Measurements from ENCODE around the gene TALDO1. TPM values are rescaled to one million over a fixed set of nuclear protein-coding genes. Genes with fewer than 3 reads are reported as not detected.

The TALDO1 gene
- total RNA-seq, 1 experiment from 2014 or later: 268 TPM

DNA sequence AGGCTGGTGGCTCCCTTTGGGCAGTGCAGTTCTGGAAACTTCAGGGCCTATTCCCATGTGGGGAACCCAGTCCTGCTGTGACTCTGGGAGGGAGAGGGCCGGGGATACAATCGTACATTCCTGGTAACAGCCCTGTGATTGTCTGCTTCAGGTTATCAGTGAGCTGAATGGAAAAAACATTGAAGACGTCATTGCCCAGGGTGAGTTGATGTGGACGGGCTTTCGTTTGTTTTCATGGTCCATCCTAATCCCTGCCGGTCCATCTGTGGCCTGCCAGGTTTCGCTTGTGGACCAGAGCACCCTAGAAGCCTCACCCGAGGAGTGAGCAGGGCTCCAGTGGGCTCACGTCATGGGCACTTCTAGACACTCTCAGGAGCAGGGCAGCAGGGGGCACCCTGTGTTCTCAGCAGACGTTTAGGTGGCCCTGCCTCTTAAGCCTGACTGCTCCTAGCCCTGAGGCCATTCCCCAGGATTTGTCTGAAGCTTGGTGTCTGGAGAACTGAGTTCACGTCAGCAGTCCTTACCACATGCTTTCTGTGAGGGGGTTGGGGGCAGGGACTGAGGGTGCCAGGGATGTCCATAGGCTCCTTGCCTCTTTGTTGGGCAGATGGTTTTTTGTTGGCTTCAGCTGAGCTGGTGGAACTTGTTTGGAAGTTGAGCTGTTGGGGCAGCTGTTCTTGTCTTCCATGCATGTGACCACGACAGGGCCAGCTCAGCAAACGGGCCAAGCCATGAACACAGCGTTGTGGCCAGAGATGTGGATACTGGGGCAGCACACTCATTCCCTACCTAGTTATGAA, 64.4 kb downstream of the TALDO1 start:
- no peak overlapping the region for H2AFZ ChIP-seq (ENCODE audit: low read length)
- H3K79me2 ChIP-seq (ENCODE audit: insufficient read depth, low read length): peaks cover 10% of the 10 kb centered on the region; the same call in 1 of the 2 replicates
- H3K4ac ChIP-seq (ENCODE audit: low read depth, low read length): no peak overlapping the region
- H3K9ac ChIP-seq (ENCODE audit: extremely low read depth, insufficient read length, low read length): peak overlapping the region; percentile 61
- H3K56ac ChIP-seq (ENCODE audit: insufficient read length, low read depth, low read length): no peak overlapping the region
- H2BK5ac ChIP-seq (ENCODE audit: insufficient read length, low read length): no peak overlapping the region
- H4K5ac ChIP-seq (ENCODE audit: insufficient read length, low read depth, low read length): no peak overlapping the region
- H3K27ac ChIP-seq (ENCODE audit: insufficient read length, low read depth, low read length): no peak overlapping the region
- no peak overlapping the region for H2BK12ac ChIP-seq (ENCODE audit: insufficient read length, low read depth, low read length)
- H2BK120ac ChIP-seq (ENCODE audit: low read depth, low read length, poor library complexity, severe bottlenecking): no peak overlapping the region
- peak overlapping the region; percentile 57 for H3K4me2 ChIP-seq (ENCODE audit: insufficient read depth, insufficient read length, low read length)
- Mint-ChIP-seq H3K36me3 (ENCODE audit: insufficient read depth in 1 of 3, low read depth in 3 of 3) (peaks cover 29 to 40% (median 31%) of the 10 kb centered on the region in 3 experiments), H3K9me3 (no peaks in the 10 kb centered on the region), H3K27ac (peak overlapping the region; percentile 22 to 88 (median 75); a peak in 4 of 7 replicates), H3K4me3 (peak overlapping the region; percentile 91 to 96), H3K27me3 (ENCODE audit: low read depth) (no peaks in the 10 kb centered on the region; the same call in 1 of the 2 replicates), H3K4me1 (peaks cover 15 to 32% of the 10 kb centered on the region in 2 experiments)
- H3K23ac ChIP-seq (ENCODE audit: insufficient read length, low read depth, low read length): no peak overlapping the region
- H3K23me2 ChIP-seq (ENCODE audit: insufficient read length, low read depth, low read length, poor library complexity, severe bottlenecking): peaks cover 12% of the 10 kb centered on the region
- H3K14ac ChIP-seq (ENCODE audit: insufficient read depth, low read length): no peak overlapping the region
- no peak overlapping the region for H2BK20ac ChIP-seq (ENCODE audit: low read depth, low read length, poor library complexity, severe bottlenecking)
- H4K8ac ChIP-seq (replicated peaks; ENCODE audit: insufficient read length, low read depth, low read length): no peak overlapping the region
- DNase-seq: no peak
- H4K91ac ChIP-seq (ENCODE audit: insufficient read length, low read depth, low read length): no peak overlapping the region
- TF ChIP-seq, protein P1, sequence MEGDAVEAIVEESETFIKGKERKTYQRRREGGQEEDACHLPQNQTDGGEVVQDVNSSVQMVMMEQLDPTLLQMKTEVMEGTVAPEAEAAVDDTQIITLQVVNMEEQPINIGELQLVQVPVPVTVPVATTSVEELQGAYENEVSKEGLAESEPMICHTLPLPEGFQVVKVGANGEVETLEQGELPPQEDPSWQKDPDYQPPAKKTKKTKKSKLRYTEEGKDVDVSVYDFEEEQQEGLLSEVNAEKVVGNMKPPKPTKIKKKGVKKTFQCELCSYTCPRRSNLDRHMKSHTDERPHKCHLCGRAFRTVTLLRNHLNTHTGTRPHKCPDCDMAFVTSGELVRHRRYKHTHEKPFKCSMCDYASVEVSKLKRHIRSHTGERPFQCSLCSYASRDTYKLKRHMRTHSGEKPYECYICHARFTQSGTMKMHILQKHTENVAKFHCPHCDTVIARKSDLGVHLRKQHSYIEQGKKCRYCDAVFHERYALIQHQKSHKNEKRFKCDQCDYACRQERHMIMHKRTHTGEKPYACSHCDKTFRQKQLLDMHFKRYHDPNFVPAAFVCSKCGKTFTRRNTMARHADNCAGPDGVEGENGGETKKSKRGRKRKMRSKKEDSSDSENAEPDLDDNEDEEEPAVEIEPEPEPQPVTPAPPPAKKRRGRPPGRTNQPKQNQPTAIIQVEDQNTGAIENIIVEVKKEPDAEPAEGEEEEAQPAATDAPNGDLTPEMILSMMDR (conservative IDR thresholded peaks at IDR 0.05): no peak
- no peaks in the 10 kb centered on the region for H3K27me3 ChIP-seq (ENCODE audit: insufficient read depth, low read length)
- peaks cover 9% of the 10 kb centered on the region for H3K79me1 ChIP-seq (ENCODE audit: insufficient read depth, low read depth, low read length, poor library complexity, severe bottlenecking)
- no peaks in the 10 kb centered on the region for H3K4me1 ChIP-seq (ENCODE audit: insufficient read depth, low read length)
- no CpG with 5 or more reads among the region's 14 CpGs for WGBS (ENCODE audit: extremely low coverage, insufficient read length, low lambda C conversion rate)
- H3K9me3 ChIP-seq (ENCODE audit: control insufficient read depth, low read depth, low read length): no peaks in the 10 kb centered on the region
- H2AK5ac ChIP-seq (ENCODE audit: insufficient read length, low read length): no peak overlapping the region
- H4K20me1 ChIP-seq (ENCODE audit: control insufficient read depth, insufficient read depth, insufficient read length): no peaks in the 10 kb centered on the region
- no peak overlapping the region for H3K18ac ChIP-seq (ENCODE audit: insufficient read length, low read depth, low read length)
- H2BK15ac ChIP-seq (ENCODE audit: low read depth, low read length): no peak overlapping the region
- no peak overlapping the region for H3T11ph ChIP-seq (ENCODE audit: low read length)

Measured in H9 (cell line).